Vagina (tissue), 2 donors: ENCODE results near the gene PCF11. TPM values are rescaled to one million over a fixed set of nuclear protein-coding genes. Genes with fewer than 3 reads are reported as not detected.

Experiments used
- DNase-seq, 2 donors: peaks; one replicate each; pipeline ENCODE4 v3.0.0-alpha.2; 2017; ENCODE audit errors: extremely low spot score in 2 of 2
- H3K27ac ChIP-seq: fragments of 200-600 bp; sonication (generic); one replicate; pipeline ENCODE4 v1.5.1; 2019
- H3K27me3 ChIP-seq: fragments of 200-600 bp; sonication (generic); one replicate; pipeline ENCODE4 v1.5.1; 2019
- H3K36me3 ChIP-seq, 2 donors: fragments of 200-600 bp; sonication (generic); one replicate each; pipeline ENCODE4 v1.5.1; 2017 to 2019
- H3K4me1 ChIP-seq: fragments of 200-600 bp; sonication (generic); one replicate; pipeline ENCODE4 v1.5.1; 2019
- H3K4me3 ChIP-seq, 2 donors: fragments of 200-600 bp; sonication (generic); 1 replicate in 1 of 2; 2 replicates in 1 of 2; pipeline ENCODE4 v1.5.1; 2016 to 2019
- H3K9me3 ChIP-seq: fragments of 200-600 bp; sonication (generic); one replicate; pipeline ENCODE4 v1.5.1; 2019
- CTCF ChIP-seq, 3 experiments: fragments of 450-650 bp in 2 of 3; fragments of 200-600 bp in 1 of 3; sonication (generic) in 1 of 3; IDR thresholded peaks; one replicate each; pipeline ENCODE4 v1.5.1; 2017 to 2019; ENCODE audit warnings: antibody characterized with exemption in 3 of 3, mild to moderate bottlenecking in 2 of 3, moderate library complexity in 2 of 3
- POLR2A ChIP-seq, 2 donors: fragments of 450-650 bp; IDR thresholded peaks; one replicate each; pipeline ENCODE4 v1.6.1; 2017; ENCODE audit warnings: antibody characterized with exemption in 2 of 2, mild to moderate bottlenecking in 2 of 2, moderate library complexity in 2 of 2
- POLR2AphosphoS5 ChIP-seq, 2 donors: sonication (generic); formaldehyde crosslinking; IDR thresholded peaks; one replicate each; pipeline ENCODE4 v1.9.0; 2017; ENCODE audit warnings: antibody characterized with exemption in 2 of 2, mild to moderate bottlenecking in 2 of 2, low read depth in 1 of 2; ENCODE audit not compliant: insufficient read depth in 1 of 2
- intact Hi-C: fragments of 100-400 bp; cut with DNase I; formaldehyde crosslinking; loops from one replicate; pipeline ENCODE4 v1.15.1; 2023
- total RNA-seq: library from RNA; depleted of rRNA; stranded (reverse); fragments of >200 nt; gene quantifications from one replicate; pipeline ENCODE4 v1.2.3, GENCODE V29; 2016

The PCF11 gene
- total RNA-seq, 1 donor from 2014 or later = 102 TPM

- DNase-seq = no peak
- Histone ChIP-seq H3K27me3 (no peaks in the 10 kb centered on the region), H3K4me1 (no peaks in the 10 kb centered on the region), H3K4me3 (no peak overlapping the region), H3K27ac (no peak overlapping the region), H3K36me3 (no peaks in the 10 kb centered on the region), H3K9me3 (no peaks in the 10 kb centered on the region)
- intact Hi-C loops = no loop called here
- TF ChIP-seq CTCF (IDR thresholded peaks at IDR 0.05) (no peak), POLR2AphosphoS5 (IDR thresholded peaks at IDR 0.05; ENCODE audit: insufficient read depth in 1 of 2, low read depth in 1 of 2) (no peak), POLR2A (IDR thresholded peaks at IDR 0.05) (no peak)
Observed at GRCh38 chr11:83139310-83139709, 17.6 kb upstream of the PCF11 start.

GRCh38 chr11:83140691-83141455 lies 16.1 kb upstream of the PCF11 start:
- no peak for TF ChIP-seq POLR2AphosphoS5 (IDR thresholded peaks at IDR 0.05; ENCODE audit: insufficient read depth in 1 of 2, low read depth in 1 of 2)
- TF ChIP-seq POLR2A (IDR thresholded peaks at IDR 0.05) = no peak
- TF ChIP-seq CTCF (IDR thresholded peaks at IDR 0.05) = no peak
- Histone ChIP-seq H3K36me3 (no peaks in the 10 kb centered on the region), H3K27ac (no peak overlapping the region), H3K9me3 (no peaks in the 10 kb centered on the region), H3K4me1 (no peaks in the 10 kb centered on the region), H3K4me3 (no peak overlapping the region), H3K27me3 (no peaks in the 10 kb centered on the region)
- intact Hi-C loops = no loop called here
- no peak for DNase-seq

GRCh38 chr11:83147895-83148294 lies 9.0 kb upstream of the PCF11 start:
- Histone ChIP-seq H3K4me3 (no peak overlapping the region), H3K27ac (no peak overlapping the region), H3K9me3 (no peaks in the 10 kb centered on the region), H3K4me1 (no peaks in the 10 kb centered on the region), H3K36me3 (no peaks in the 10 kb centered on the region), H3K27me3 (no peaks in the 10 kb centered on the region)
- TF ChIP-seq CTCF (IDR thresholded peaks at IDR 0.05) (no peak), POLR2AphosphoS5 (IDR thresholded peaks at IDR 0.05; ENCODE audit: insufficient read depth in 1 of 2, low read depth in 1 of 2) (no peak), POLR2A (IDR thresholded peaks at IDR 0.05) (no peak)
- no peak for DNase-seq
- intact Hi-C loops = no loop called here

- Histone ChIP-seq H3K36me3 (no peaks in the 10 kb centered on the region), H3K4me1 (no peaks in the 10 kb centered on the region), H3K9me3 (no peaks in the 10 kb centered on the region), H3K4me3 (no peak overlapping the region), H3K27ac (no peak overlapping the region), H3K27me3 (no peaks in the 10 kb centered on the region)
- no peak for DNase-seq
- intact Hi-C loops = no loop called here
- TF ChIP-seq POLR2A (IDR thresholded peaks at IDR 0.05) = no peak
- no peak for TF ChIP-seq POLR2AphosphoS5 (IDR thresholded peaks at IDR 0.05; ENCODE audit: insufficient read depth in 1 of 2, low read depth in 1 of 2)
- TF ChIP-seq CTCF (IDR thresholded peaks at IDR 0.05) = no peak
Observed at GRCh38 chr11:83150450-83150849, 6.5 kb upstream of the PCF11 start.

GRCh38 chr11:83151274-83151977 lies 5.5 kb upstream of the PCF11 start:
- no peaks in the 10 kb centered on the region for H3K36me3 ChIP-seq
- no peaks in the 10 kb centered on the region for H3K9me3 ChIP-seq
- H3K4me1 ChIP-seq = no peaks in the 10 kb centered on the region
- no peaks in the 10 kb centered on the region for H3K27me3 ChIP-seq
- intact Hi-C loops = no loop called here
- no peak overlapping the region for H3K4me3 ChIP-seq
- DNase-seq = no peak
- no peak overlapping the region for H3K27ac ChIP-seq
- TF ChIP-seq POLR2A (IDR thresholded peaks at IDR 0.05) (no peak), POLR2AphosphoS5 (IDR thresholded peaks at IDR 0.05; ENCODE audit: insufficient read depth in 1 of 2, low read depth in 1 of 2) (no peak), CTCF (IDR thresholded peaks at IDR 0.05) (no peak)
